ENCODE data around the gene VASH1. TPM values are rescaled to one million over a fixed set of nuclear protein-coding genes. Genes with fewer than 3 reads are reported as not detected.

The VASH1 gene
- total RNA-seq, 8 experiments from 2014 or later: 1.1 to 29.5 (median 13.4) TPM

GRCh38 chr14:76776428-76777251, 15.4 kb downstream of the VASH1 start:
- no peak overlapping the region for H3K27ac ChIP-seq
- H3K4me1 ChIP-seq (replicated peaks in 1 of 2): peaks cover 0 to 31% of the 10 kb centered on the region in 2 donors
- ATAC-seq (replicated peaks in 6 of 8): peak in 1 of 8 experiments; percentile 29

GRCh38 chr14:76777721-76778120, 16.5 kb downstream of the VASH1 start:
- Histone ChIP-seq H3K27ac (no peak overlapping the region), H3K4me1 (replicated peaks in 1 of 2) (peaks cover 0 to 23% of the 10 kb centered on the region in 2 donors), H3K4me3 (no peak overlapping the region)
- in situ Hi-C loops (cut with MboI; ENCODE audit: low pct_unique_long_range_greater_than_20kb in 2 of 9, low sequenced_read_pairs in 9 of 9, unreplicated experiment in 9 of 9): no loop called here
- ATAC-seq (replicated peaks in 6 of 8): no peak
- 75 to 100% (median 95%) methylated on average over 1 to 9 of the region's 9 CpGs; no CpG with 5 or more reads in 6 of the 10 experiments for WGBS, 10 experiments

More at GRCh38 chr14:76776428-76777251, 15.4 kb downstream of the VASH1 start:
- no peak overlapping the region for H3K4me3 ChIP-seq
- 76 to 80% methylated on average over 1 to 4 of the region's 10 CpGs; no CpG with 5 or more reads in 8 of the 10 experiments for WGBS, 10 experiments
- in situ Hi-C loops (cut with MboI; ENCODE audit: low pct_unique_long_range_greater_than_20kb in 2 of 9, low sequenced_read_pairs in 9 of 9, unreplicated experiment in 9 of 9): no loop called here

GRCh38 chr14:76778546-76779215, 17.4 kb downstream of the VASH1 start:
- Histone ChIP-seq H3K4me1 (replicated peaks in 1 of 2) (peaks cover 0 to 14% of the 10 kb centered on the region in 2 donors), H3K4me3 (no peak overlapping the region), H3K27ac (no peak overlapping the region)
- ATAC-seq (replicated peaks in 6 of 8): no peak
- in situ Hi-C loops (cut with MboI; ENCODE audit: low pct_unique_long_range_greater_than_20kb in 2 of 9, low sequenced_read_pairs in 9 of 9, unreplicated experiment in 9 of 9): no loop called here
- WGBS, 10 experiments: 20 to 100% (median 85%) methylated on average over 1 to 6 of the region's 16 CpGs; no CpG with 5 or more reads in 2 of the 10 experiments

- in situ Hi-C loops (cut with MboI; ENCODE audit: low pct_unique_long_range_greater_than_20kb in 2 of 9, low sequenced_read_pairs in 9 of 9, unreplicated experiment in 9 of 9): loop anchor here in 1 of 9 experiments (10.0 kb wide), 1 partner anchor 75 kb away; no protein-coding TSS in a partner anchor
- no peak for ATAC-seq (replicated peaks in 6 of 8)
- H3K4me3 ChIP-seq: no peak overlapping the region
- WGBS, 10 experiments: 60 to 90% (median 80%) methylated on average over 1 to 2 of the region's 7 CpGs; no CpG with 5 or more reads in 7 of the 10 experiments
- peaks cover 0 to 12% of the 10 kb centered on the region in 2 donors for H3K4me1 ChIP-seq (replicated peaks in 1 of 2)
- H3K27ac ChIP-seq: no peak overlapping the region
Measured at GRCh38 chr14:76779221-76780057, 18.2 kb downstream of the VASH1 start.

GRCh38 chr14:76780058-76780345, 18.7 kb downstream of the VASH1 start:
- H3K27ac ChIP-seq: no peak overlapping the region
- ATAC-seq (replicated peaks in 6 of 8): no peak
- WGBS, 10 experiments: 80 to 100% (median 100%) methylated on average over 1 to 2 of the region's 2 CpGs; no CpG with 5 or more reads in 3 of the 10 experiments
- H3K4me3 ChIP-seq: no peak overlapping the region
- in situ Hi-C loops (cut with MboI; ENCODE audit: low pct_unique_long_range_greater_than_20kb in 2 of 9, low sequenced_read_pairs in 9 of 9, unreplicated experiment in 9 of 9): loop anchor here in 1 of 9 experiments (10.0 kb wide), 1 partner anchor 75 kb away; no protein-coding TSS in a partner anchor
- H3K4me1 ChIP-seq (replicated peaks in 1 of 2): peaks cover 0 to 12% of the 10 kb centered on the region in 2 donors

GRCh38 chr14:76780360-76780759, 19.1 kb downstream of the VASH1 start:
- H3K4me3 ChIP-seq: no peak overlapping the region
- ATAC-seq (replicated peaks in 6 of 8): peak in 1 of 8 experiments; percentile 6
- 0 to 72% (median 52%) methylated on average over 1 to 5 of the region's 5 CpGs for WGBS, 10 experiments
- H3K27ac ChIP-seq: no peak overlapping the region
- H3K4me1 ChIP-seq (replicated peaks in 1 of 2): peaks cover 0 to 12% of the 10 kb centered on the region in 2 donors
- in situ Hi-C loops (cut with MboI; ENCODE audit: low pct_unique_long_range_greater_than_20kb in 2 of 9, low sequenced_read_pairs in 9 of 9, unreplicated experiment in 9 of 9): loop anchor here in 1 of 9 experiments (10.0 kb wide), 1 partner anchor 76 kb away; no protein-coding TSS in a partner anchor

- H3K4me1 ChIP-seq (replicated peaks in 1 of 2): peaks cover 0 to 12% of the 10 kb centered on the region in 2 donors
- H3K27ac ChIP-seq: no peak overlapping the region
- H3K4me3 ChIP-seq: no peak overlapping the region
- peak in 3 of 8 experiments; percentile 42 to 78 (median 52) for ATAC-seq (replicated peaks in 6 of 8)
- WGBS, 10 experiments: 40 to 100% (median 79%) methylated on average over 1 to 10 of the region's 11 CpGs; no CpG with 5 or more reads in 4 of the 10 experiments
- in situ Hi-C loops (cut with MboI; ENCODE audit: low pct_unique_long_range_greater_than_20kb in 2 of 9, low sequenced_read_pairs in 9 of 9, unreplicated experiment in 9 of 9): loop anchor here in 1 of 9 experiments (10.0 kb wide), 1 partner anchor 76 kb away; no protein-coding TSS in a partner anchor
Measured at GRCh38 chr14:76780875-76781647, 19.8 kb downstream of the VASH1 start.

- H3K27ac ChIP-seq: no peak overlapping the region
- 50 to 85% methylated on average over 1 to 2 of the region's 2 CpGs; no CpG with 5 or more reads in 8 of the 10 experiments for WGBS, 10 experiments
- peaks cover 0 to 12% of the 10 kb centered on the region in 2 donors for H3K4me1 ChIP-seq (replicated peaks in 1 of 2)
- no peak for ATAC-seq (replicated peaks in 6 of 8)
- no peak overlapping the region for H3K4me3 ChIP-seq
- in situ Hi-C loops (cut with MboI; ENCODE audit: low pct_unique_long_range_greater_than_20kb in 2 of 9, low sequenced_read_pairs in 9 of 9, unreplicated experiment in 9 of 9): loop anchor here in 1 of 9 experiments (10.0 kb wide), 1 partner anchor 77 kb away; no protein-coding TSS in a partner anchor
Measured at GRCh38 chr14:76781648-76782051, 20.4 kb downstream of the VASH1 start.

GRCh38 chr14:76782115-76782884, 21.0 kb downstream of the VASH1 start:
- 60 to 100% (median 92%) methylated on average over 1 to 6 of the region's 10 CpGs; no CpG with 5 or more reads in 3 of the 10 experiments for WGBS, 10 experiments
- in situ Hi-C loops (cut with MboI; ENCODE audit: low pct_unique_long_range_greater_than_20kb in 2 of 9, low sequenced_read_pairs in 9 of 9, unreplicated experiment in 9 of 9): loop anchor here in 1 of 9 experiments (10.0 kb wide), 1 partner anchor 77 kb away; no protein-coding TSS in a partner anchor
- Histone ChIP-seq H3K4me3 (no peak overlapping the region), H3K4me1 (replicated peaks in 1 of 2) (peaks cover 0 to 12% of the 10 kb centered on the region in 2 donors), H3K27ac (no peak overlapping the region)
- ATAC-seq (replicated peaks in 6 of 8): no peak

GRCh38 chr14:76782885-76783566, 21.8 kb downstream of the VASH1 start:
- no peak for ATAC-seq (replicated peaks in 6 of 8)
- in situ Hi-C loops (cut with MboI; ENCODE audit: low pct_unique_long_range_greater_than_20kb in 2 of 9, low sequenced_read_pairs in 9 of 9, unreplicated experiment in 9 of 9): loop anchor here in 1 of 9 experiments (10.0 kb wide), 1 partner anchor 78 kb away; no protein-coding TSS in a partner anchor
- 49 to 100% (median 69%) methylated on average over 1 to 8 of the region's 9 CpGs; no CpG with 5 or more reads in 3 of the 10 experiments for WGBS, 10 experiments
- Histone ChIP-seq H3K4me3 (no peak overlapping the region), H3K4me1 (replicated peaks in 1 of 2) (peaks cover 0 to 12% of the 10 kb centered on the region in 2 donors), H3K27ac (no peak overlapping the region)
